HepG2 (cell line): ENCODE measurements around the gene CEP104. TPM values are rescaled to one million over a fixed set of nuclear protein-coding genes. Genes with fewer than 3 reads are reported as not detected.

Experiments used
- CAMTA2 ChIP-seq: sonication (generic); formaldehyde crosslinking; IDR thresholded peaks from 2 replicates; pipeline ENCODE4 v1.4.0; 2020; ENCODE audit warnings: mild to moderate bottlenecking, missing genetic modification reagents, borderline replicate concordance
- CENPT ChIP-seq: sonication (generic); formaldehyde crosslinking; IDR thresholded peaks from 2 replicates; pipeline ENCODE4 v1.8.0; 2022; ENCODE audit warnings: low read depth, mild to moderate bottlenecking, moderate library complexity, missing genetic modification reagents
- ERF ChIP-seq: IDR thresholded peaks from 2 replicates; pipeline ENCODE4 v1.6.1; 2018; ENCODE audit warnings: missing biosample characterization, missing genetic modification reagents
- EZH2 ChIP-seq: conservative IDR thresholded peaks from 2 replicates; pipeline ENCODE4 v1.6.1; 2012; ENCODE audit warnings: mild to moderate bottlenecking, low read depth, low read length, moderate library complexity
- FOXA1 ChIP-seq, 2 experiments: fragments of 450-650 bp in 1 of 2; sonication (generic) in 1 of 2; formaldehyde crosslinking in 1 of 2; IDR thresholded peaks; 2 replicates each; pipeline versions ENCODE4 v1.4.0 to v1.6.1; 2016 to 2020; ENCODE audit warnings: missing genetic modification reagents in 1 of 2
- FOXK1 ChIP-seq: sonication (generic); formaldehyde crosslinking; IDR thresholded peaks from 2 replicates; pipeline ENCODE4 v1.4.0; 2020; ENCODE audit warnings: low read depth, missing genetic modification reagents, borderline replicate concordance
- HHEX ChIP-seq: IDR thresholded peaks from 2 replicates; pipeline ENCODE4 v1.6.1; 2016; ENCODE audit warnings: control low read depth
- HINFP ChIP-seq: sonication (generic); formaldehyde crosslinking; IDR thresholded peaks from 2 replicates; pipeline ENCODE4 v1.4.0; 2020; ENCODE audit warnings: low read depth, mild to moderate bottlenecking, missing genetic modification reagents
- HMGXB4 ChIP-seq, 2 experiments: sonication (generic) in 1 of 2; formaldehyde crosslinking in 1 of 2; IDR thresholded peaks; 2 replicates each; pipeline versions ENCODE4 v1.4.0 to v1.6.1; 2018 to 2020; ENCODE audit warnings: missing genetic modification reagents in 2 of 2, borderline replicate concordance in 1 of 2, low read depth in 1 of 2, mild to moderate bottlenecking in 1 of 2, missing biosample characterization in 1 of 2
- KAT7 ChIP-seq: IDR thresholded peaks from 2 replicates; pipeline ENCODE4 v1.6.1; 2018; ENCODE audit warnings: borderline replicate concordance, missing compliant biosample characterization
- KMT2B ChIP-seq: IDR thresholded peaks from 2 replicates; pipeline ENCODE4 v1.6.1; 2016; ENCODE audit warnings: missing genetic modification reagents, missing compliant biosample characterization
- POLR2AphosphoS2 ChIP-seq: IDR thresholded peaks from 2 replicates; pipeline ENCODE4 v1.6.1; 2011; ENCODE audit warnings: low read depth, low read length, improper control_type of control experiment
- SMARCE1 ChIP-seq: fragments of 450-650 bp; IDR thresholded peaks from 2 replicates; pipeline ENCODE4 v1.6.1; 2017; ENCODE audit warnings: borderline replicate concordance
- SP1 ChIP-seq, 2 experiments: fragments of 450-650 bp in 1 of 2; sonication (generic) in 1 of 2; formaldehyde crosslinking in 1 of 2; IDR thresholded peaks; 2 replicates each; pipeline versions ENCODE4 v1.4.0 to v1.6.1; 2016 to 2020; ENCODE audit warnings: missing genetic modification reagents in 1 of 2
- SRSF9 ChIP-seq: fragments of 200-400 bp; formaldehyde crosslinking; IDR thresholded peaks from 2 replicates; pipeline ENCODE4 v1.6.1; 2018; ENCODE audit warnings: borderline replicate concordance, mild to moderate bottlenecking, low read depth, low read length; ENCODE audit not compliant: insufficient read depth, poor library complexity, severe bottlenecking
- SRY ChIP-seq: sonication (generic); formaldehyde crosslinking; IDR thresholded peaks from 2 replicates; pipeline ENCODE4 v1.8.0; 2022; ENCODE audit warnings: mild to moderate bottlenecking, missing genetic modification reagents
- TEAD2 ChIP-seq: sonication (generic); formaldehyde crosslinking; IDR thresholded peaks from 2 replicates; pipeline ENCODE4 v1.9.0; 2021; ENCODE audit warnings: missing genetic modification reagents
- TGIF2 ChIP-seq: IDR thresholded peaks from 2 replicates; pipeline ENCODE4 v1.6.1; 2016; ENCODE audit warnings: control low read depth, missing compliant biosample characterization
- ZNF589 ChIP-seq: sonication (generic); formaldehyde crosslinking; conservative IDR thresholded peaks from 2 replicates; pipeline ENCODE4 v1.8.0; 2022; ENCODE audit warnings: mild to moderate bottlenecking, moderate library complexity, missing genetic modification reagents
- polyA plus RNA-seq, 8 experiments: library from polyadenylated mRNA; depleted of rRNA in 3 of 8; stranded (reverse) in 7 of 8; unstranded in 1 of 8; fragments of >200 nt; fragmentation: Illumina TruSeq in 4 of 8; extraction: Trizol in 4 of 8; gene quantifications; 2 replicates each; pipeline versions ENCODE4 v1.2.1 to v1.2.3, GENCODE V29; 2011 to 2016; ENCODE audit warnings: low read depth in 4 of 8, missing spikeins in 1 of 8, mixed read lengths in 1 of 8; ENCODE audit not compliant: insufficient read depth in 1 of 8
- total RNA-seq, 5 experiments: library from RNA; depleted of rRNA; stranded (reverse); fragments of >200 nt; fragmentation: Illumina TruSeq; extraction: Trizol; gene quantifications; 2 replicates each; pipeline ENCODE4 v1.2.3, GENCODE V29; 2016; ENCODE audit warnings: low read depth in 1 of 5
- TF ChIP-seq, protein P1 (sequence below): sonication (generic); formaldehyde crosslinking; IDR thresholded peaks from 2 replicates; pipeline ENCODE4 v1.4.0; 2020; ENCODE audit warnings: mild to moderate bottlenecking, missing genetic modification reagents
- TF ChIP-seq, protein P2 (sequence below): sonication (generic); formaldehyde crosslinking; IDR thresholded peaks from 2 replicates; pipeline ENCODE4 v1.5.1; 2020; ENCODE audit warnings: missing genetic modification reagents, mild to moderate bottlenecking, borderline replicate concordance

The CEP104 gene
- total and polyA plus RNA-seq, 2 of the 13 experiments (the other 11 are each of a cell fraction or from before 2014, with no cell fraction given): 20.4 to 30.1 TPM

DNA sequence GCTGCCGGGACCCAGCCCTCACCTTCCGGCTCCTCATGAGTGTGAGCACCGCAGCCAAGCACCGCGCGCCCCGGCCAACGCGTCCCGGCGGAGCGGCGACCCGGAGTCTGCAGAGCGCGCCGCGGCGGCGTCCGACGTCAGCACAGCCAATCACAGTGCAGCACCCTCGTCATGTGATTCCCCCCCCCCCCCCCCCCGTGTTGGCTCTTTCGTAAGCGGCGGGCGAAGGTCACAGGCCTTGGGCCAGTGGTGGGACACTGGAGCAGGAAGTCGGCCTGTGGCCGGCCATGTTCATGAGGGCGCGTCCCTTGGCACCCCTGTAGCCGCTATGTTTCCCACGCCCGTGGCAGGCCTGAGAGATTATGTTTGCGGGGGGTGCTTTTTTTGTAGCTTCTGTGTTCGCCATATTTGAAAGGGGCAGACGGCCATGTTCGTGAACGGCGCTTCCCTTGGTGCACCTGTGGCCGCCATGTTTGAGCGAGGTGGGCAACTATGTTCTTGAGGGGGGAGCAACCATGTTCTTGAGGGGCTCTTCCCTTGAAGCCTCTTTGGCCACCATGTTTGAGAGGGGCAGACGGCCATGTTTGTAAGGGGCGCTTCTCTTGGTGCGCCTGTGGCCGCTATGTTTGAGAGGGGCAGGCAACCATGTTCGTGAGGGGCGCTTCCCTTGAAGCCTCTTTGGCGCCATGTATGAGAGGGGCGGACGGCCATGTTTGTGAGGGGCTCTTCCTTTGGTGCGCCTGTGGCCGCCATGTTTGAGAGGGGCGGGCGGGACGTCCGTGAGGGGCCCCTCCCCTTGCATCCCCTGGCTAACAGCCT, 43.3 kb upstream of the CEP104 start, which contains the start of gene C1orf174 (continued):
- TF ChIP-seq POLR2AphosphoS2: no peak
- no peak for TF ChIP-seq SRSF9
- TF ChIP-seq CENPT (CRISPR knock-in tag): no peak
- no peak for TF ChIP-seq FOXA1 (IDR thresholded peaks at IDR 0.05)
- TF ChIP-seq FOXA1 (CRISPR knock-in tag; IDR thresholded peaks at IDR 0.05): no peak
- TF ChIP-seq TGIF2 (CRISPR knock-in tag): peak; percentile 74; the same call in 1 of the 2 replicates
- no peak for TF ChIP-seq SP1 (IDR thresholded peaks at IDR 0.05)
- TF ChIP-seq SP1 (CRISPR knock-in tag; IDR thresholded peaks at IDR 0.05): no peak
- TF ChIP-seq, protein P1, sequence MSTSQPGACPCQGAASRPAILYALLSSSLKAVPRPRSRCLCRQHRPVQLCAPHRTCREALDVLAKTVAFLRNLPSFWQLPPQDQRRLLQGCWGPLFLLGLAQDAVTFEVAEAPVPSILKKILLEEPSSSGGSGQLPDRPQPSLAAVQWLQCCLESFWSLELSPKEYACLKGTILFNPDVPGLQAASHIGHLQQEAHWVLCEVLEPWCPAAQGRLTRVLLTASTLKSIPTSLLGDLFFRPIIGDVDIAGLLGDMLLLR (CRISPR knock-in tag): 0 out of 2 replicates have a peak, but pooled peaks have one; percentile 25
- TF ChIP-seq EZH2: no peak
- peak; percentile 23 for TF ChIP-seq KMT2B (CRISPR knock-in tag)
- TF ChIP-seq, protein P2, sequence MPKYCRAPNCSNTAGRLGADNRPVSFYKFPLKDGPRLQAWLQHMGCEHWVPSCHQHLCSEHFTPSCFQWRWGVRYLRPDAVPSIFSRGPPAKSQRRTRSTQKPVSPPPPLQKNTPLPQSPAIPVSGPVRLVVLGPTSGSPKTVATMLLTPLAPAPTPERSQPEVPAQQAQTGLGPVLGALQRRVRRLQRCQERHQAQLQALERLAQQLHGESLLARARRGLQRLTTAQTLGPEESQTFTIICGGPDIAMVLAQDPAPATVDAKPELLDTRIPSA (CRISPR knock-in tag): no peak
- TF ChIP-seq KAT7 (CRISPR knock-in tag): 0 out of 2 replicates have a peak, but pooled peaks have one; percentile 59
- TF ChIP-seq ERF (CRISPR knock-in tag): peak; percentile 43; the same call in 1 of the 2 replicates
- no peak for TF ChIP-seq CAMTA2
- no peak for TF ChIP-seq SRY (CRISPR knock-in tag)
- no peak; the same call in 1 of the 2 replicates for TF ChIP-seq ZNF589 (CRISPR knock-in tag)
- no peak; the same call in 1 of the 2 replicates for TF ChIP-seq HINFP
- TF ChIP-seq HMGXB4 (CRISPR knock-in tag; IDR thresholded peaks at IDR 0.05; ENCODE audit: borderline replicate concordance in 1 of 2, low read depth in 1 of 2): peak; percentile 16 to 66
- TF ChIP-seq TEAD2 (CRISPR knock-in tag): no peak
- TF ChIP-seq SMARCE1: no peak
- no peak for TF ChIP-seq FOXK1
- TF ChIP-seq HHEX (CRISPR knock-in tag): no peak
